ENCODE measurements around the gene BICC1.

BICC1 gene

DNA sequence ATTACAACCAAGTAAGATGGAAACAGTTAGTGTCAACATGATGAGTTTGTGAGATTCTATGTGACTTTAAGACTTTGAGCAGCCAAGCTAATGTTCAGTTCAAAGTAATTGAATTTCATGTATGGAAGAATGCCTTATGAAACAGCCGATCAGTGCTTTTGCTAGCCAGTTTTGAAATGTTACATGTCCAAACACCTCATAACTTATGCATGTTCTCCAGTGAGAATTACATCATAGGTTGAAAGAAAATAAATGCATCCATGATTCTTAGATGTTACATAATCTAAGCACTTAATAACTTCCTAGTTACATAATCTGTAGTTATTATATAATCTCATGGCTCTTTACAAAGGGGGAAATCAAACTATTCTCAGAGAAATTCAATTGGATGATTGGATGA lies 211.3 kb downstream of the BICC1 start:
- Histone ChIP-seq H3K9ac (ENCODE audit: low read length) (no peak overlapping the region), H3K9me3 (ENCODE audit: control insufficient read depth, low read depth, low read length) (no peaks in the 10 kb centered on the region), H3K36me3 (ENCODE audit: control insufficient read depth, low read depth, low read length) (no peaks in the 10 kb centered on the region), H3K4me1 (ENCODE audit: control insufficient read depth, low read depth, low read length) (no peaks in the 10 kb centered on the region), H3K27ac (ENCODE audit: low read length) (no peak overlapping the region), H3K27me3 (ENCODE audit: control insufficient read depth, insufficient read depth, low read length) (no peaks in the 10 kb centered on the region), H3K4me3 (ENCODE audit: low read length) (no peak overlapping the region)

- Histone ChIP-seq H3K4me1 (ENCODE audit: control insufficient read depth, low read depth, low read length) (no peaks in the 10 kb centered on the region), H3K36me3 (ENCODE audit: control insufficient read depth, low read depth, low read length) (no peaks in the 10 kb centered on the region), H3K27me3 (ENCODE audit: control insufficient read depth, insufficient read depth, low read length) (no peaks in the 10 kb centered on the region), H3K9ac (ENCODE audit: low read length) (no peak overlapping the region), H3K27ac (ENCODE audit: low read length) (no peak overlapping the region), H3K9me3 (ENCODE audit: control insufficient read depth, low read depth, low read length) (no peaks in the 10 kb centered on the region), H3K4me3 (ENCODE audit: low read length) (no peak overlapping the region)
Observed at GRCh38 chr10:58724781-58725180, 212.1 kb downstream of the BICC1 start.

DNA sequence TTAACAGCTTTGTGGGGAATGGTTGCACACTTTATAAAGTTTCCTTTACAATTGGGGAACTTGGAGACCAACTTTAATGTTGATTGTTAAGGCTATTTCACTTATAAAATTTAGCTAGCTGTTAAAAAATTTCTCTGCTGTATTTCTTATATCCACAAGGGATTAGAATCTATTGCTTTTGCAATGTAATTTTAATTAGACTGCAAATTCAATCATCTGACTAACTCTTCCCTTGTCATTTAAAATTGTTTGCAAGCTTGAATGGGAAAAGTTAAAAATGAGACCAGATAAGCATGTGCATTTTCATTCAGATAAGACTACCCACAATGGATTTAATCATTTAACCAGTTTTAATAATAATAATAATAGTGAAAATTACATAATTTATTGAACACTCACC lies 213.2 kb downstream of the BICC1 start:
- H3K27me3 ChIP-seq (ENCODE audit: control insufficient read depth, insufficient read depth, low read length) = no peaks in the 10 kb centered on the region
- H3K4me1 ChIP-seq (ENCODE audit: control insufficient read depth, low read depth, low read length) = no peaks in the 10 kb centered on the region
- H3K9me3 ChIP-seq (ENCODE audit: control insufficient read depth, low read depth, low read length) = peaks cover 3% of the 10 kb centered on the region
- H3K36me3 ChIP-seq (ENCODE audit: control insufficient read depth, low read depth, low read length) = no peaks in the 10 kb centered on the region
- no peak overlapping the region for H3K27ac ChIP-seq (ENCODE audit: low read length)
- no peak overlapping the region for H3K9ac ChIP-seq (ENCODE audit: low read length)
- no peak overlapping the region for H3K4me3 ChIP-seq (ENCODE audit: low read length)

GRCh38 chr10:58727633-58728032 lies 215.0 kb downstream of the BICC1 start:
- Histone ChIP-seq H3K27me3 (ENCODE audit: control insufficient read depth, insufficient read depth, low read length) (no peaks in the 10 kb centered on the region), H3K9ac (ENCODE audit: low read length) (no peak overlapping the region), H3K36me3 (ENCODE audit: control insufficient read depth, low read depth, low read length) (no peaks in the 10 kb centered on the region), H3K27ac (ENCODE audit: low read length) (no peak overlapping the region), H3K9me3 (ENCODE audit: control insufficient read depth, low read depth, low read length) (peaks cover 10% of the 10 kb centered on the region), H3K4me3 (ENCODE audit: low read length) (no peak overlapping the region), H3K4me1 (ENCODE audit: control insufficient read depth, low read depth, low read length) (no peaks in the 10 kb centered on the region)

DNA sequence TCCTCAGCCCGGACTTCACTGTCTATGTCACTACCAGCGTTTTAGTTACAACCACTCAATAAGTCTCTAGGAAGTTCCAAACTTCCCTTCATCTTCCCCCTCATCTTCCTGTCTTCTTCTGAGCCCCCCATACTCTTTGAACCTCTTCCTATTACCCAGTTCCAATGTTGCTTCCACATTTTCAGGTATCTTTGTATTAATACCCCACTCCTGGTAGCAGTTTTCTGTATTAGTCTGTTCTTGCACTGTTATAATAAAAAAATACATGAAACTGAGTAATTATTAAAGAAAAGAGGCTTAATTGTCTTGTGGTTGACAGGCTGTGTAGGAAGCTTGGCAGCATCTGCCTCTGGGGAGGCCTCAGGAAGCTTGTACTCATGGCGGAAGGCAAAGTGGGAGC lies 218.6 kb downstream of the BICC1 start:
- H3K9me3 ChIP-seq (ENCODE audit: control insufficient read depth, low read depth, low read length) = peaks cover 10% of the 10 kb centered on the region
- H3K4me1 ChIP-seq (ENCODE audit: control insufficient read depth, low read depth, low read length) = no peaks in the 10 kb centered on the region
- H3K27me3 ChIP-seq (ENCODE audit: control insufficient read depth, insufficient read depth, low read length) = no peaks in the 10 kb centered on the region
- no peak overlapping the region for H3K4me3 ChIP-seq (ENCODE audit: low read length)
- no peaks in the 10 kb centered on the region for H3K36me3 ChIP-seq (ENCODE audit: control insufficient read depth, low read depth, low read length)
- no peak overlapping the region for H3K27ac ChIP-seq (ENCODE audit: low read length)
- H3K9ac ChIP-seq (ENCODE audit: low read length) = no peak overlapping the region

DNA sequence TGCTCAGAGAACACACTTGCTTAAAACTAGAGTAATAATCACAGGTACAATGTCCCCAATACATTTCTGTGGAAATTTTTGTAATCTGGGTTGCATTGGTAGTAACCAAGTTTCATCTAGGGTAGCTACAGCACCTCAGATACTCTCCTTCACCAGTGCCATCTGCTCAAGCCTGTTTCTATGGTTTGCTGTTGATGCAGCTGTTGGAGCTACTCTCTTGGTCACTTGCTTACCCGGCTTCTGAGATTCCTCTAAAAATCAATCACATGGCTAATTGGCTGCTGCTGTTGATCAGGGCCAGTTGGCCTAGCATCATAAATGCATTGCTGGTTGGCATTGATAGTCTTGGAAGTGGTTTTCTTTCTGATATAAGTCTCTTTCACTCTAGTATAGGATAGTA lies 220.8 kb downstream of the BICC1 start:
- Histone ChIP-seq H3K9me3 (ENCODE audit: control insufficient read depth, low read depth, low read length) (peaks cover 10% of the 10 kb centered on the region), H3K4me3 (ENCODE audit: low read length) (no peak overlapping the region), H3K27me3 (ENCODE audit: control insufficient read depth, insufficient read depth, low read length) (no peaks in the 10 kb centered on the region), H3K36me3 (ENCODE audit: control insufficient read depth, low read depth, low read length) (no peaks in the 10 kb centered on the region), H3K9ac (ENCODE audit: low read length) (no peak overlapping the region), H3K27ac (ENCODE audit: low read length) (no peak overlapping the region), H3K4me1 (ENCODE audit: control insufficient read depth, low read depth, low read length) (no peaks in the 10 kb centered on the region)

DNA sequence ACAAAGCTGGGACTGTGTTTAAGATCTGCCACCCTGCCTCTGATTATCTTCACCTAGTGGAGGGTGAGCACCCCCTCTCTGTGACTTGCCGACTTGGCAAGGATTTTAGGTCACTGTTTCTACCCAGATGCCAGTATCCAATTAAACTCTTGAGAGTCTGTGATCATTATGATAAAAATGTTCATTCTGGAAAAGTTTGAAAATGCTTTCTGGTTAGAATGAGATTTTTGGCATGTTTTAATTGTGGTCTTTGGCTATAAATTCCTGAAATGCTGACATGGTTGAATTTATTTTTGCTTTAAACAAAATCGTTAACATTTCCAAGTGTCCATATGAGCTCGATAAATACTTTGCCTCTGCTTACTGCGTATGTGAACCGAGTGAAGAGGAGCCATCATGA lies 221.4 kb downstream of the BICC1 start:
- Histone ChIP-seq H3K36me3 (ENCODE audit: control insufficient read depth, low read depth, low read length) (no peaks in the 10 kb centered on the region), H3K9me3 (ENCODE audit: control insufficient read depth, low read depth, low read length) (peaks cover 10% of the 10 kb centered on the region), H3K4me1 (ENCODE audit: control insufficient read depth, low read depth, low read length) (no peaks in the 10 kb centered on the region), H3K4me3 (ENCODE audit: low read length) (no peak overlapping the region), H3K9ac (ENCODE audit: low read length) (no peak overlapping the region), H3K27me3 (ENCODE audit: control insufficient read depth, insufficient read depth, low read length) (no peaks in the 10 kb centered on the region), H3K27ac (ENCODE audit: low read length) (no peak overlapping the region)

DNA sequence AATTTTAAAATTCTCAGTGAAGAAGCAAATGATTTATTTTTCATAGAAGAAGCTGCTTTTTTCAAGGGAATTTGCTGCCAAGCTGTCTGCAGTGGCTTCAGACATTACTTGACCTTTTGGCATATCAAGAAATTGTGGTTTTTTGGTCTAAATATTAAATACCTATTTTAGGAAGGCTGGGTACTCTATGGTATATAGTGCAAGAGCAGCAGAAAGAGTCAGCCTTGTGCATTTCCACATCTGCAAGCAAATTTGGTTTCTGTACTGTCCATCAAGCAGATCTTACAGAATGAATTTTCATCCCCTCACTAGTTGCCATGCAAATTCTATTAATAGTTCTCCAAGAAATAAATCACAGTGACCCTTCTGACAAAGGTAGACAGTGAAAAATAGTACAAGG lies 222.0 kb downstream of the BICC1 start:
- H3K9me3 ChIP-seq (ENCODE audit: control insufficient read depth, low read depth, low read length) = peaks cover 10% of the 10 kb centered on the region
- H3K27me3 ChIP-seq (ENCODE audit: control insufficient read depth, insufficient read depth, low read length) = no peaks in the 10 kb centered on the region
- no peak overlapping the region for H3K27ac ChIP-seq (ENCODE audit: low read length)
- H3K4me1 ChIP-seq (ENCODE audit: control insufficient read depth, low read depth, low read length) = no peaks in the 10 kb centered on the region
- no peak overlapping the region for H3K9ac ChIP-seq (ENCODE audit: low read length)
- no peaks in the 10 kb centered on the region for H3K36me3 ChIP-seq (ENCODE audit: control insufficient read depth, low read depth, low read length)
- H3K4me3 ChIP-seq (ENCODE audit: low read length) = no peak overlapping the region

DNA sequence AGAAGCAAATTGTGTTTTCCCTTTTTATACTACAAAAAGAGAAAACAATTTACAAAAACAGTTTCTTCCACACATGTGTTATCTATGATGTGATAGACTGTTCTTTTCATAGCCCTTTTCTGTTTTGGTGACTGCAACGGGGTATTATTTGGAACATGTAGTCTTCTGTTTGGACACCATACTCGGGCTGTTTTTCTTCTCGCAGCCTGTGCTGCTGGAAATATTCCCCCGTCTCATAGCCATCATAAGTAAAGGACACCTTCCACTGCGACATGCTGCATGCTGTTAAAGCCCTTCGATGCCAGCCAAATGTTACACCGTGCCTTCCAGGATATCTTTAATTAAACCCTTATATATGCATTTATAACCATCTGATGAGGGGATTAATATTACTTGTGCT lies 222.4 kb downstream of the BICC1 start:
- no peak overlapping the region for H3K4me3 ChIP-seq (ENCODE audit: low read length)
- H3K36me3 ChIP-seq (ENCODE audit: control insufficient read depth, low read depth, low read length) = no peaks in the 10 kb centered on the region
- H3K9me3 ChIP-seq (ENCODE audit: control insufficient read depth, low read depth, low read length) = peaks cover 10% of the 10 kb centered on the region
- no peaks in the 10 kb centered on the region for H3K4me1 ChIP-seq (ENCODE audit: control insufficient read depth, low read depth, low read length)
- no peak overlapping the region for H3K9ac ChIP-seq (ENCODE audit: low read length)
- no peaks in the 10 kb centered on the region for H3K27me3 ChIP-seq (ENCODE audit: control insufficient read depth, insufficient read depth, low read length)
- H3K27ac ChIP-seq (ENCODE audit: low read length) = no peak overlapping the region

DNA sequence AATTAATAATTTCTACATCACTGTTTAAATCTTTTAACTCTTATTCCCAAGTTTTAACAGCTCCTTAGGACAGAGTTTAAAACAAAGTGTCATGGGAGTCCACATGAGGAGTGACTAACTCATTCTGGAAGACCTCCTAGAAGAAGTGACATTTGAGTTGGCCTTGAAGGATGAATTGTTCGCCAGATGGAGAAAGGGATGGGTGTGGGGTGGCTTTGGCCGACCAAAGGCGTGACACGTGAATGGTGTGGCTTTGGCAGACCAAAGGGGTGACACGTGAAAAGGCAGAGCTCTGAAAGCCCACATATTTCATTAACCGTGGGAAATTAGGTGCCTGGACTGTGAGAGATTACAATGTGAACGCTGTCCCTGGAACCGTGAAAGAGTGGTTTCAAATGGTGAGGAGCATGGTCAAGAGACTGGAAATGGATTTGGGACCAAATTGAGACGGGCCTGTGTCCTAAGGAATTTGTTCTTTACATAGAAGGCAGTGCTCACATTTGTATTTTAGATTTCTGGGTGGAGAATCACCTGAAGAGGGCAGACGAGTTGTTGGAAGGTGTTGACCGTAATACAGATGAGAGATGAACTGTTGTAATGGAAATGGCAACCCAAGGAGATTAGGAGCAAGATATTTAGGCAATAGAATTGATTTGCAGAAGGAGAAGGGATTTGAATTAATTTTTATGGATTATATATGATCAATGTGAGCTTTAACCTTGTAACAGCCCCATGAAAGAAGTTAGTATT lies 228.1 kb downstream of the BICC1 start:
- Histone ChIP-seq H3K36me3 (ENCODE audit: control insufficient read depth, low read depth, low read length) (no peaks in the 10 kb centered on the region), H3K4me3 (ENCODE audit: low read length) (no peak overlapping the region), H3K27me3 (ENCODE audit: control insufficient read depth, insufficient read depth, low read length) (no peaks in the 10 kb centered on the region), H3K27ac (ENCODE audit: low read length) (no peak overlapping the region), H3K9ac (ENCODE audit: low read length) (no peak overlapping the region), H3K4me1 (ENCODE audit: control insufficient read depth, low read depth, low read length) (peaks cover 8% of the 10 kb centered on the region), H3K9me3 (ENCODE audit: control insufficient read depth, low read depth, low read length) (no peaks in the 10 kb centered on the region)

DNA sequence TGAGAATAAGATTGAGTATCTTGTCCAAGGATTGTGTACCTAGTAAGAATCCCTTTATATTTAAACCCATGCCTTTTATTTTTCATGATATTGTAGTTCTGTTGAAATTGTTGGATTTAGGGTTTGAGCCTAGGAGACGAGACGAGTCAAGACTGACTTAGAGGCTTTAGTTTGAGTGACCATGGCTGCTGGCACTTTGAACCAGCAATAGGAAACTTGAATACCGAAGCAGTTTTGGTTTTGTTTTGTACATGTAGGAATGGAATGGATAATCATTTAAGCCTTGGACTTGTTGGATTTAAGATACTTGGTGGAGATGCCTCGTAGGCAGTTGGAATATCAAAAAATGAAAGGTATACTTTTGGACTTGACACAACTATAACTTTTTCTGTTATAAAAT lies 229.0 kb downstream of the BICC1 start:
- Histone ChIP-seq H3K9me3 (ENCODE audit: control insufficient read depth, low read depth, low read length) (no peaks in the 10 kb centered on the region), H3K36me3 (ENCODE audit: control insufficient read depth, low read depth, low read length) (no peaks in the 10 kb centered on the region), H3K4me3 (ENCODE audit: low read length) (no peak overlapping the region), H3K9ac (ENCODE audit: low read length) (no peak overlapping the region), H3K27me3 (ENCODE audit: control insufficient read depth, insufficient read depth, low read length) (no peaks in the 10 kb centered on the region), H3K4me1 (ENCODE audit: control insufficient read depth, low read depth, low read length) (peaks cover 13% of the 10 kb centered on the region), H3K27ac (ENCODE audit: low read length) (no peak overlapping the region)

DNA sequence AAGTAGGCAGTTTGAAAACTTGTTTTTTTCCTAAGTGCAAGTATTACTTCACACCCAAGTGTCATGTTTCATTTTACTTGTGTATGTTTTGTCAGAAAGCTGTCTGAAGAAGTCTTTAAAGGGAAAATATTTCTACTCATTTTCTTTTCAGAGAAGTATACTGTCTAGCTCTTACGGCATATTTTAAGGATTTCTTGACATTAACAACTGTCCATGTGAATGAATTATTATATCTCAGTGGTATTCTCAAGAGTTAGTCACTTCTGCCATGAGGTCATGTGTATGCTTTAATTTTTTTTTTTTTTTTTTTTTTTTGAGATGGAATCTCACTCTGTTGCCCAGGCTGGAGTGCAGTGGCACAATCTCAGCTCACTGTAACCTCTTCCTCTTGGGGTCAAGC lies 229.5 kb downstream of the BICC1 start:
- Histone ChIP-seq H3K4me3 (ENCODE audit: low read length) (no peak overlapping the region), H3K36me3 (ENCODE audit: control insufficient read depth, low read depth, low read length) (no peaks in the 10 kb centered on the region), H3K4me1 (ENCODE audit: control insufficient read depth, low read depth, low read length) (peaks cover 14% of the 10 kb centered on the region), H3K9ac (ENCODE audit: low read length) (no peak overlapping the region), H3K9me3 (ENCODE audit: control insufficient read depth, low read depth, low read length) (no peaks in the 10 kb centered on the region), H3K27me3 (ENCODE audit: control insufficient read depth, insufficient read depth, low read length) (no peaks in the 10 kb centered on the region), H3K27ac (ENCODE audit: low read length) (no peak overlapping the region)
